DND-41 (cell line): ENCODE data around the gene IER3.

Experiments
- ATAC-seq: fragments of 200-7000 bp; cut with Tn5 transposase; 3 replicates; pipeline ENCODE4 v1.9.1; 2021; ENCODE audit warnings: low read depth; ENCODE audit not compliant: insufficient read depth
- DNase-seq: peaks from one replicate; pipeline ENCODE4 v3.0.0-alpha.2; 2020
- H2AFZ ChIP-seq: 2 replicates; pipeline ENCODE4 v1.6.0; 2012; ENCODE audit warnings: low read depth, low read length
- H3K27ac ChIP-seq: 2 replicates; pipeline ENCODE4 v1.5.1; 2012; ENCODE audit warnings: low read length, inconsistent platforms
- H3K27me3 ChIP-seq: fragments of 200-600 bp; sonication (generic); 2 replicates; pipeline ENCODE4 v1.6.0; 2012; ENCODE audit warnings: low read length, mild to moderate bottlenecking, inconsistent platforms; ENCODE audit not compliant: insufficient read depth, poor library complexity
- H3K36me3 ChIP-seq: 2 replicates; pipeline ENCODE4 v1.5.1; 2012; ENCODE audit warnings: low read length, inconsistent platforms; ENCODE audit not compliant: insufficient read depth
- H3K4me1 ChIP-seq: 2 replicates; pipeline ENCODE4 v1.5.1; 2012; ENCODE audit warnings: mild to moderate bottlenecking, low read length; ENCODE audit not compliant: insufficient read depth
- H3K4me2 ChIP-seq: 2 replicates; pipeline ENCODE4 v1.6.0; 2012; ENCODE audit warnings: mild to moderate bottlenecking, moderate library complexity, low read length, inconsistent platforms; ENCODE audit not compliant: insufficient read depth
- H3K4me3 ChIP-seq, 2 experiments: fragments of 200-600 bp in 1 of 2; shearing (Covaris generic) in 1 of 2; 2 replicates each; pipeline ENCODE4 v1.5.1; 2012 to 2016; ENCODE audit warnings: inconsistent platforms in 2 of 2, low read length in 2 of 2, mild to moderate bottlenecking in 2 of 2, low read depth in 1 of 2, moderate library complexity in 1 of 2
- H3K79me2 ChIP-seq: 2 replicates; pipeline ENCODE4 v1.6.0; 2012; ENCODE audit warnings: low read length, inconsistent platforms; ENCODE audit not compliant: insufficient read depth
- H3K9ac ChIP-seq: 2 replicates; pipeline ENCODE4 v1.6.0; 2012; ENCODE audit warnings: low read depth, mild to moderate bottlenecking, inconsistent platforms, low read length, moderate library complexity
- H3K9me3 ChIP-seq: 2 replicates; pipeline ENCODE4 v1.5.1; 2012; ENCODE audit warnings: low read length, moderate library complexity, mild to moderate bottlenecking, inconsistent platforms; ENCODE audit not compliant: insufficient read depth, severe bottlenecking
- H4K20me1 ChIP-seq: 2 replicates; pipeline ENCODE4 v1.6.0; 2012; ENCODE audit warnings: low read length; ENCODE audit not compliant: insufficient read depth
- CTCF ChIP-seq: IDR thresholded peaks from 2 replicates; pipeline ENCODE4 v1.5.1; 2012; ENCODE audit warnings: borderline replicate concordance, low read length, moderate library complexity, mild to moderate bottlenecking; ENCODE audit not compliant: poor library complexity, severe bottlenecking; ENCODE audit errors: extremely low read depth
- EZH2 ChIP-seq: IDR thresholded peaks from 3 replicates; pipeline ENCODE4 v1.6.1; 2012; ENCODE audit warnings: borderline replicate concordance, low read depth, mild to moderate bottlenecking, moderate library complexity, low read length, inconsistent platforms; ENCODE audit not compliant: severe bottlenecking

The IER3 gene

DNA sequence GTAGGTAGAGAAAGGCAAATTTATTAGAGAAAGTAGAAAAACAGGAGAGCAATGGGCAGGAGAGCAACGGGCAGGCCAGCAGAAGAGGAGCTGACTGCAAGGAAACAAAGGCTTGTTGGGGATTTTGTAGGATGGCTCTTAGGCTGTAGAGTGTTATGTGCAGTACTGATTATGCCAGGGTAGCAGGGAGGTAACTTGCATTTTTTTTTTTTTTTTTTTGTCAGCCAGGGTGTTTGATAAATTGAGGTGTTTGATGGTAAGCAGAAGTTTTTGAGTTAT, 36.2 kb upstream of the IER3 start:
- Histone ChIP-seq H3K4me2 (no peak overlapping the region), H2AFZ (no peak overlapping the region), H3K9me3 (no peaks in the 10 kb centered on the region), H3K27ac (no peak overlapping the region), H3K36me3 (no peaks in the 10 kb centered on the region), H3K27me3 (no peaks in the 10 kb centered on the region), H3K4me3 (no peak overlapping the region), H3K4me1 (peaks cover 9% of the 10 kb centered on the region), H3K79me2 (no peaks in the 10 kb centered on the region), H3K9ac (no peak overlapping the region), H4K20me1 (no peaks in the 10 kb centered on the region)
- ATAC-seq = no peak
- no peak for TF ChIP-seq EZH2
- no peak for TF ChIP-seq CTCF
- no peak for DNase-seq

DNA sequence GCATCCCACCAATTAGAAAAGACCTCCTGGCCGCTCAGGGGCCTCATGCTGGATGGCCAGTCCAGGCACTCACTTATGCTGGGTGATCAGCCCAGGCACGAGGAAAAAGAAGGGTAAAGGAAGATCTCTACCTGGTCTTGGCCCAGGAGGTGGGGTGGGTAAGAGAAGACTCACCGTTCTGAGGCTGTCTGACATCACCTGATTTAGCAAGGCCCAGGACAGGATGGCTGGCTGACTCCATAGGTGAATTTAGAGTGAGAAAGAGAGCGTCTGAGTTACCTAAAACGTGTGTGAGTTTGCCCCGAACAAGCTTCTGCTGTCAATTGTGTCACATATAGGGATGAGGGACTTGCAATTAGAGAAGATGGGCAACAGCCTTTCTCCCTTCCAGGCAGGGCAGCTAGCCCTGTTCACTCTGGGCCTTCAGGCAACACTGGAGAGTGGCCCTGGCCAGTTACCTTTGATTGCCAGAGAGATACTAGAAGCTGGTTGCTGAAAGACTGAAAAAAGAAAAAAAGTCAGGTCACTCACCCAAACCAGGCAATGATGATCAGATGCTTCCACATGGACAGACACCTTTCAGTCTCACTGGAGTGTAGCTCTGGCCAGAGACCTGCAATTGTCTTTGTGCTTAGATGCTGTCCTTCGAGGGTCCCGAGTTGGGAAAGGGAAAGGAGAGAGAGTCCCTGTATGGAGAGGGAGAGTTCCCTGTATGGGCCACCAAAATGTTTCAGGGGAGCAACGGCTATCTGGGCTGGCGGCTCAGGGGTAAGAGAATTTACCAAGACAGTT, 35.7 kb upstream of the IER3 start:
- no peak overlapping the region for H3K27ac ChIP-seq
- no peak overlapping the region for H3K4me3 ChIP-seq
- DNase-seq (no peak), ATAC-seq (no peak)
- H3K4me1 ChIP-seq = peaks cover 9% of the 10 kb centered on the region
- TF ChIP-seq CTCF (no peak), EZH2 (no peak)
- H3K36me3 ChIP-seq = no peaks in the 10 kb centered on the region
- no peaks in the 10 kb centered on the region for H3K79me2 ChIP-seq
- H3K27me3 ChIP-seq = no peaks in the 10 kb centered on the region
- H4K20me1 ChIP-seq = no peaks in the 10 kb centered on the region
- H3K4me2 ChIP-seq = no peak overlapping the region
- H3K9me3 ChIP-seq = no peaks in the 10 kb centered on the region
- no peak overlapping the region for H3K9ac ChIP-seq
- H2AFZ ChIP-seq = no peak overlapping the region

- H3K4me1 ChIP-seq = peaks cover 9% of the 10 kb centered on the region
- no peaks in the 10 kb centered on the region for H3K79me2 ChIP-seq
- H4K20me1 ChIP-seq = no peaks in the 10 kb centered on the region
- no peak overlapping the region for H3K27ac ChIP-seq
- no peak overlapping the region for H3K4me3 ChIP-seq
- ATAC-seq (no peak), DNase-seq (no peak)
- H3K4me2 ChIP-seq = no peak overlapping the region
- H2AFZ ChIP-seq = no peak overlapping the region
- H3K27me3 ChIP-seq = no peaks in the 10 kb centered on the region
- TF ChIP-seq CTCF = no peak
- no peak for TF ChIP-seq EZH2
- no peak overlapping the region for H3K9ac ChIP-seq
- no peaks in the 10 kb centered on the region for H3K9me3 ChIP-seq
- H3K36me3 ChIP-seq = no peaks in the 10 kb centered on the region
Measured at GRCh38 chr6:30778001-30778635, 33.8 kb upstream of the IER3 start.
